NOMO-1 treated with dmso at 0.1 percent for 144 hours (cell line): Measurements from ENCODE around the gene SHF.
"Not testable (repeated sequence)": the region's sequence is repeated elsewhere in the genome, so short reads cannot be mapped to it uniquely, and the experiment has no call there.

Experiments used
- DNase-seq: peaks from one replicate; lab custom pipeline; 2025; ENCODE audit not compliant: unreplicated experiment; lab: John Stamatoyannopoulos, UW

The SHF gene, protein sequence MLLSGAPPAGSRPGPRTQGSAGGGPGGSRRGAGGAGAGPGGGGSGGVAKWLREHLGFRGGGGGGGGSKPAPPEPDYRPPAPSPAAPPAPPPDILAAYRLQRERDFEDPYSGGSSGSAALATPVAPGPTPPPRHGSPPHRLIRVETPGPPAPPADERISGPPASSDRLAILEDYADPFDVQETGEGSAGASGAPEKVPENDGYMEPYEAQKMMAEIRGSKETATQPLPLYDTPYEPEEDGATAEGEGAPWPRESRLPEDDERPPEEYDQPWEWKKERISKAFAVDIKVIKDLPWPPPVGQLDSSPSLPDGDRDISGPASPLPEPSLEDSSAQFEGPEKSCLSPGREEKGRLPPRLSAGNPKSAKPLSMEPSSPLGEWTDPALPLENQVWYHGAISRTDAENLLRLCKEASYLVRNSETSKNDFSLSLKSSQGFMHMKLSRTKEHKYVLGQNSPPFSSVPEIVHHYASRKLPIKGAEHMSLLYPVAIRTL

DNA sequence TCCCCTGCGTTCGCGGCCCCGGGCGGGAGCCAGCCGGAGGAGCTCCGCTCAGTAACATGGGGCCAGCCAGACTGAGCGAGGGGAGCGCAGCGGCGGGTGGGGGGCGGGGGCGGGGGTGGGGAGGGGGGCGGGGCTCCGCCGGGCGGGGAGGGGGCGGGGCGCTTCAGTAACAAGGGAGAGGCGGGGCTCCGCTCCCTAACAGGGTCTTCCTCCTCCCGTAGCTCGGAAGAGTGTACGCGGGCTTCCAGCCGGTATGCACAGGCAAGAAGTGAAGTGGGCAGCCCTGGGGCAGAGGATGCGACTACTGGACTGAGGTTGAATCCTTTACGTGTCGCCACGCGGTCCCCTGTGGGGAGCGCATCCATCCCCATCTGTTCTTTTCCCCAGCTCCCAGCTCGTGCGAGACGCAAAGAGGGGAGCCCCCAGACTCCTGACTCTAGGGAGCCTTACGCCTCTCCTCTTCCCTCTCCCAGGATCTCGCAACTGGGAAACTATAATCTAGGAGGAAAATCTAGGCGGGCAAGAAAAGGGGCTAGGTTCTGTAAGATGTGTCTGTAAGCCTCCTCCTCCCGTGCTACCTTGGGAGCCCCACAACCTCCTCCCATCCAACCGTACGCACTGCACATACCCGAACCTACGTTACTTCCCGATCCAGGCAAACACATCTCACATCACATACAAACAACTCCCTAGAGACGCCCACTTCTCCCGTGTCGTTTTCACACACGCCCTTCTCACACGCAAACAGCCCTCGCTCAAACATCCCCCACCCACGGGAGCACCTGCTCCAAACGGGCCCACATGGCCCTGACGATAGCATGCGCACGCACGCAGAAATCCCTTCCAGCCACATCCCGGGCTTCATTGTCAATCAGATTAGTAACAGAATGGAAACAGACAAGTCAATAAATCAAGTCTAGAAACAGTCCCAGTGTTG, at the start of gene SHF:
TSS of gene SHF (minus strand) at position 73 of the 937 bp plus-strand sequence. CDS start at position 58, 15 bp downstream.
- DNase-seq: peak; percentile 22

DNA sequence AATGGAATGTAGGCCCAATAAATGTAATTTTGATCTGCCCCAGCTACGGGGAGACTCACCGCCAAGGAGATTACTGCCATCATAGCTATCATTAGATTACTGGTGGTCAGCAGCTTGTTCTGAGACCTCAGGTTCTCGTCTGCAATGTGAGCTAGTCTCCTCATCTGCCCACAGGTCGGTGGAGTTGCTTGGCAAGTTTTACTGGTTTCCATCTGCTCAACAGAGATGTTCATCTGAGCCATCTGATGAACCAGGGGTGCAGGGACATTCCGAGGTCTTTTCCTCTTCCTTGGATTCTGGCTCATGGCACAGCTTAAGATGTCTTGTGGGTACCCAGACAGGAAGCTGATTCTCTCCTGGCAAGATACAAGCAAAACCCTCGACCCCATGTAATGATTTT, 49.0 kb upstream of the SHF start:
- DNase-seq: not testable (repeated sequence)

DNA sequence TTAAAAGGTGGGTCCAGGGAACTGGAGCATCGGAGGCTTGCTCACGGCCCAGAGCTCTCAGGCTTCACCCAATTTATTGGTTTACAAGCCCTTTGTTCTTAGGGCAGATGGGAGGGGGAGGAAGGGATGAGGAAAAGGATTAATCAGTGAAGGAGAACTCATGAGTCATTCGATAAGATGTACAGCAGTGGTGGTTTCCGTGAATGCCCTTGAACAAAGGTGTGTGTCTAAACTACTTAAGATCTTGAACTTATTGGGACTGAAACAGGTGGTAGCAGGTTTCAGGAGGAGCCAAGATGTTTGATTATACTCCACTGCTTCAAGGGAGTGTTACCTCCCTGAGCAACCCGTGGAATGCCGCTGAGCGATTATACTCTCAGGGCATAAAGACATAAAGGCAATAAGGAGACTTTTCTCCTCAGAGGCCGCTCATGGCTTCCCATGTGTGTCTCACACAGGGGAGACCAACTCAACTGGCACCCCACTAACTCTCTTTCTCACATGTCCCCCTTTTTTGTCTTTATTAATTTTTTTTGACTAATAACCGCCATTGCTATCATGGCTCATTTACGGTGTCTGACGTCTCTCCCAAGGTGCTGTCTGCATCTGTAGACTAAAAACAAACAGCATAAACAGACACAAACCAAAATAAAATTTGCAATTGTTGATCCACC, 46.9 kb upstream of the SHF start:
- no peak for DNase-seq

DNA sequence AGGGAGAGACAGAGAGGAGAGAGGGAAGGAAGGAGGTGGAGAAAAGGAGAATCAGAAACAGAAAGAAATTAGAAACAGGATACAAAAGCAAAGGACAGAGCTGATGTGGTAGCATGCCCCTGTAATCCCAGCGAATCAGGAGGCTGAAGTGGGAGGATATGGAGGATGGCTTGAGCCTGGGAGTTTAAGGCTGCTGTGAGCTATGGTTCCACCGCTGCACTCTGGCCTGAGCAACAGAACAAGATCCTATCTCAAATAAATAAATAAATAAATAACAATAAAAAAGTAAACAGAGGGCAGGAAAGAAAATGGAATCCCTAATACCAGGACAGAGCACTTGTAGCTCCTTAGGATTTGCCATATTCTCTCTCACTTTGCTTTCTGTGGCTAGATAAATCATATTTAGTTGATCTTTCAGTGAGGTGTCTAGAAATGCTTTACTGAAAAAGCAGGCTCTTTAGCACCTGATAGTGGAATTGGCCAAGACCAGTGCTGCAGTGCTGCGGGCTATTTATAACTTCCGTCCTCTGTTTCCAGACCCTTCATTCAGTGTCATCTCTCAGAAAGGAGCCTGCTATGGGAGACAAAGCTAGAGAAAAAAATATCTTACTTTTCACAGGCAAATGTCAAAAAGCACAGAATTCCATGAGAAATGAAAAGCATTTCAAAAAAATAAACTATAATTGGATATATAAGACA, 44.2 kb upstream of the SHF start:
- no peak for DNase-seq

DNA sequence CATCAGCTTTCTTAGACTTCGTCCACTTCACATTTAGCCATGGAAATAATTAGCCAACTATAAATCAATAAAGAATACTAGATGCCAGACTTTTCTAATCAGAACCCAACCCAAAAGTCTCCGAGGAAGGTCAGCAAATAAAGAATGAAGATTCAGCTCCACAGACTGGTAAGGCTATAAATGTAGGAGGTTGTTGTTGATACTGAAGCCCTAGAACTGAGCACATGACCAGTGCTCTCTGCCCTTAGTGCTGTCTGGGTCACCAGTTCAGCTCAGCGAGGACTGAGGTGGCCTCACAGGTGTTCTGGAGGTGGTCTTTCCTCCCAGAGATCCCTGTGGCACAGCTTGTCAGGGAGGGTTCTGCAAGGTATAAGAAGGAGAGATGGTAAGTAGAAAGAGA, 43.4 kb upstream of the SHF start:
- no peak for DNase-seq

DNA sequence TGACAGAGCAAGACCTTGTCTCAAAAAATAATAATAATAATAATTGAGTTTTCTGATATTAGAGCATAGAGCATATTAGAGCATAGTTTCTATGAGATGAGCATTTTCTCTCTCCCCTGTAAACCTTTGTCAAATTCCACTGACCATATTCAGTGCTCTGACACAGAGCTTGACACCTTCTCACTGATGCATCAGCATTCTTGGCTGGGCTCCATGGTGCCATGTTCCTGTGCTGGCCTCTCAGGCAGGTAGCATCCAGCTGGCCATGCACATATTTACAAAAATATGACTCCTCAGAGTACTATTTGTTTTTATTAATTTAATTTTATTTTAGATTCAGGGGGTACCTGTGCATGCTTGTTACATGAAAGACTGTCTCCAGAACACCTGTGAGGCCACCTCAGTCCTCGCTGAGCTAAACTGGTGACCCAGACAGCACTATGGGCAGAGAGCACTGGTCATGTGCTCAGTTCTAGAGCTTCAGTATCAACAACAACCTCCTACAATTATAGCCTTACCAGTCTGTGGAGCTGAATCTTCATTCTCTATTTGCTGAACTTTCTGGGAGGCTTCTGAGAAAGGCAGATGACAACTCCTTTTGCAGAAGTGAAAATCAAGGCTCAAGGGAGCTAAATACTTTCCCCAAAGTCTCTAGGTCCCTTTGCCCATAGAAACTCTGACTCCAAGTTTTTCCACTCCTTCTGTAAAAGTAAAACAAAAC, 42.6 kb upstream of the SHF start:
- no peak for DNase-seq

DNA sequence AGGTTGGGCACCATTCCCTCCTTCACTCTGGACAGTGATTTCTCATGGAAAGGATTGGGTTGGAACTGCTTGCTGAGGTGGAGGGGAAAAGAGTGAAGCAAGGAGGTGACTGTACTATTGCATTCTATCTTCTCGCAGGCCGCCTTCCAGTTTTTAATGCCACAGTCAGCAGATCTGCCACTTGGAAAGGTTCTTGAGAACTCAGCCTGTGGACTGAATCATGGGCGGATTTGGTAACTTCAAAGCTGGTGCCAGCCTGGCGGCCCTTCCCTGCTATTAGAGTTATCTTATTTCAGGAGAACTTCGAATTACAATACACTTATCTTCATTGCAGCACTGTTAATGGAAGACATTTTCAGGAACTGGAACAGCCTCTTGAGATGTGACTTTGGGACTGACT, 41.2 kb upstream of the SHF start:
- DNase-seq: no peak

DNA sequence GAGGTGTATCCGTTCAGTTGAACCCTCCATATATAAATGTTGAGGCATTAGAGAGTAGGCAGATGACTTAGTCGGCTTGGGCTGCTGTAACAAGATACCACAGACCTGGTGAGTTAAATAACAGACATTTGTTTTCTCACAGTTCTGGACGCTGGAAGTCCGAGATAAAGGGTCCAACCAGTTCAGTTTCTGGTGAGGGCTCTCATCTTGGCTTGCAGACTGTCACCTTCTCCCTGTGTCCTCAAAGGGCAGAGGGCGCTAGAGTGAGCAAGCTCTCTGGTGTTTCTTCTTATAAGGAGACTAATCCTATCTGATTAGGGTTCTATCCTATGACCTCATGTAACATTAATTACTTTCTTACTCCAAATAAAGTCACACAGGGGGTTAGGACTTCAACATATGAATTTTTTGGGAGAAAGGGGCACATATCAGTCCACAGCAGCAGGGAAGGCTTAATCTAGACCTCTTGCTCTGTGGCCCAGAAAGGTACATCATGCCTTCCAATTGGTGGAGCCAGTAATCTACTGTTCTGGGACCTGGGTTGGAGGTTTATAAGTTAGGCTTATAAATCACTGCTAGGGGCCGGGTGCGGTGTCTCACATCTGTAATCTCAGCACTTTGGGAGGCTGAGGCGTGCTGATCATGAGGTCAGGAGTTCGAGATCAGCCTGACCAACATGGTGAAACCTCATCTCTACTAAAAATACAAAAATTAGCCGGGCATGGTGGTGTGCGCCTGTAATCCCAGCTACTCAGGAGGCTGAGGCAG, 37.9 kb upstream of the SHF start:
- no peak for DNase-seq

DNA sequence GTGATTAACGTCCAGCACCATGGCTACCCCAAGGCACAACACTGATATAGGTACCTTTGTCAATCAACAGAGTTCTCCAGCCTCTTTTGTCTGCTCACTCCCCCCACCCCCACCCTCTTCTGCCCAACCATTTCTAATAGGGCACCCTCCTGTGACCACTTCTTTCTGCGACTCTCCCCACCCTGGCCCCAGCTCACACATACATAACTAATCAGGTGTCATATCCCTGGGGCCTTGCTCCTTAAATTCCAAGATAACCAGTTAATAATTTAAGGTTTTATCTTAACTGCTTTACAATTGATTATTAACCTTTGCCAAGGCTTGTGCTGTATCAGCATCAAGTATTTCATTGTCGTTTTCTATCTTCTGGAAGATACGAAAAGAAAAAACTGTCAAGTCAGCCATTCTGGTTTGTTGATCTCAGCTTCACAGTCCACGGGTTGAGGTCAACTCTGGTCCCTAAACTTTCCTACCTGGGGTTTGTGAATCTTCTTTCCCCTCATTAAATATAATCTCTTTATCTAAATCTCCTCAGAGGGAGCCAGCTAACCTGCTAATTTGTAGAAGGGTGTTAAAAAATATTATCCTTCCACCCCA, 37.0 kb upstream of the SHF start:
- no peak for DNase-seq

DNA sequence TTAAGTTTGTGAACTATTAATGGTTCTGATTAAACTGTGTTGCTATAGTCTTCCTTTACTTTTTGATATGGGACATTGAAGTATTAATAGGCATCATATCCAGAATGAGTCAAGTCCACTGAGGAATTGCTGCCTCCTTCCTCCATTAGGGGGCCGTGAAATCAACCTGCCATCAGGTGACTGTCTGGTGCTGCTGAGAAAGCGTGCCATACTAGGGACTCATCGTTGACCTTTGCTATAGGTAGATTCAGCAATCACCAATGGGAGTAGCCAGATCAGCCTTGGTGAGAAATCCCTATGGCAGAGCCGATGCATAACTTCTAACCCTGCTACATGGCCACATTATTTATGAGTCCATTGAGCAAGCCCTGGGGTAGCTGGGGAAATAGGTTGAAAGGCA, 34.2 kb upstream of the SHF start:
- no peak for DNase-seq

DNA sequence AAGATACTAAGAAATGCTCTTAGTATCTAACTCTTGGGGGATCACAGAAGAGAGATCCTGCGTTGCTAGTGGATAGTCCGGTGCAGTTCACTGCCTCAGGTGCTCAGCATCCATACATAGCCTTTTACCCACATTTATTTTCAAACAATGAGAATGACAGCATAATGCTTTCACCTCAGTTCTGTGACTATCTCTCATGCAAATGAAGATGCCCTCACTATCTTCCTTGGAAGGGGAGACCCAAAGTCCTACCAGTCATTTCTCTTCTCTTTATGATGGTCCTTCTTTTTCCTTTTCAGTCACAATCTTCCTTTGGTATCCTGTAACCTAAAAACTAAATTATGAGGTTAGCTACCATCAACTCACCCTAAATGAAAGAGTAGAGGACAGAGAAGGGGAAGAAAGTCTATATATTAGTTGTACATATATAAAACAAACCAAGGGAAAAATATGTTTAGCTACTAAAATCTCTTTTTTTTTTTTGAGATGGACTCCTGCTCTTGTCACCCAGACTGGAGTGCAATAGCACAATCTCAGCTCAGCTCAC, 33.4 kb upstream of the SHF start:
- DNase-seq: no peak

DNA sequence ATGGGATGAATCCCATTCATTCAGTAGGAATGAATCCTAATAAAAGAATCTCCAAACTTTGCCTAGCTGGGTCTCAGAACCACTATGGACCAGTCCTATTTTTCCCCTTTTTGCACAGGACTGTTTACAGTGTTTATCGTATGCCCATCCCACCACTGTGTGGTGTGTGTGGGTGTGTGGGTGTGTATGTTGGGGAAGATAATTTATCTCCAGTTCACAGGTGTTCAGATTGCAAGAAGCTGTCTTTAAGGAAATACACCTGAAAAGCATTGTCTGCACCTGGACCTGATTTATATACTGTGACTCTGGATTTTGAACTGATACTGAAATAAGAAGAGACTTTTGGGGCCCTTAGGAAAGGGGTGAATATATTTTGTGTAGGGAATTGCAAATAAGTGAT, 24.7 kb upstream of the SHF start:
- DNase-seq: no peak

DNA sequence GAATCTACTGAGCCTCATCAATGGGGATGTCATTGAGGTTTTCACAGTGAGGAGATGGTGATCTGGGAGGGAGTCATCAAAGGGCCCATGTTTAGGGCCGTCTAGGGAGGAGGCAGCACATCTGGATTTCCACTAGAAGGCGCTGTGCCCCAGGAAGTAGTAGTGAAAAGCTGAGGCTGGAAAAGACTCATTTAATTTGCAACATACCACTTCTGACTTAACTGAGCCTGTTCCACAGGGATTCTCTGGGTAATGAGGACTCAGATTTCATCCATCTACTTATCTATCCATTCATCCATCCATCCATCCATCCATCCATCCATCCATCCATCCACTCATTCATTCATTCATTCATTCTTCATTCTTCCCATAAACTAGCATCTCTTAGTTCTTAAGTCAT, 17.4 kb upstream of the SHF start:
- DNase-seq: peak; percentile 18

DNA sequence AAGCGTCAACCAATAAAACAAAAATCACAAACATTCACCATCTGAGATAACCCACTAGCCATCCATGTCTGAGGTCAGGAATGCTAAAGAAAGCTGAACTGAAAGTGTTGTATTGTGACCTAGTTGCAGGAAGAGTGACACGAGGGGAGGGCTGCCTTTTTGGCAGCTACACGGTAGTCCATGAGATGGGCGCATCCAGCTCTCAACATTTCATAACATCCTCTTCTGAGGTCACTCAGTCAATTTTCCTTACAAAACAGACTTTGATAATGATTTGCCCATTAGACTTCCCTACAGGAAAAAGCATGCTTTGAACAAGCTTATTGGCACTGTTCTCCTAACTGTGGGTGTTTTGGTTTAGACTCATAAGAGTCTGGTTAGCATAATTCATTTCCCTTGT, 15.4 kb upstream of the SHF start:
- peak; percentile 2 for DNase-seq

DNA sequence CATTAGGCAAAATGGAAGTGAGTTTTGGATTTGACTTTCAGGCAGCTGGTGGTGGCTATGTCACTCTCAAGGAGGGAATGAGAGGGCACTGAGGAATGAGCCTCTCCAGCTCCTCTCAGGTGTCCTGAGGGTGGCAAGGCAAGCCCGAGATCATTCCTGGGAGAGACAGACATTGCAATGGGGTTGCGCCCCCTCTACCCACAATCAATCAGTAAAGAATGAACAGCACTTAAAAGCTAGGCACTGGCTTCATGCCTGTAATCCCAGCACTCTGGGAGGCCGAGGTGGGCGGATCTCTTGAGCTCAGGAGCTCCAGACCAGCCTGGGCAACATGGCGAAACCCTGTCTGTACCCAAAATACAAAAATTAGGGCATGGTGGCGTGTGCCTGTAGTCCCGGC, 14.1 kb upstream of the SHF start:
- no peak for DNase-seq

DNA sequence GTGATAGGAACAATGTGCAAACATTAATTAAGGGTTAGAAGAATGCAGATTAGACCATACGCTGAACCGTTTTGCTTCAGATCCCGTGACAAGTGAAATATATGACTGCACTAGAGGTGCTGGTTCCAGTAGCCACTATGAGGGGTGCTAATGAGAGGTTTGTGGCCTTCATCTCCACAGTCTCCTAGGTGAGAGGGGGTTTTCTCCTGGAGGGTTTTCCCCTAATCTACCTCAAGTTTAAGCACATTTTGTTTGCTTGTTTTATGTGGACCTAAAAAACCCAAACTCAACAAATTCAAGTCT, 13.7 kb upstream of the SHF start:
- DNase-seq: no peak

DNA sequence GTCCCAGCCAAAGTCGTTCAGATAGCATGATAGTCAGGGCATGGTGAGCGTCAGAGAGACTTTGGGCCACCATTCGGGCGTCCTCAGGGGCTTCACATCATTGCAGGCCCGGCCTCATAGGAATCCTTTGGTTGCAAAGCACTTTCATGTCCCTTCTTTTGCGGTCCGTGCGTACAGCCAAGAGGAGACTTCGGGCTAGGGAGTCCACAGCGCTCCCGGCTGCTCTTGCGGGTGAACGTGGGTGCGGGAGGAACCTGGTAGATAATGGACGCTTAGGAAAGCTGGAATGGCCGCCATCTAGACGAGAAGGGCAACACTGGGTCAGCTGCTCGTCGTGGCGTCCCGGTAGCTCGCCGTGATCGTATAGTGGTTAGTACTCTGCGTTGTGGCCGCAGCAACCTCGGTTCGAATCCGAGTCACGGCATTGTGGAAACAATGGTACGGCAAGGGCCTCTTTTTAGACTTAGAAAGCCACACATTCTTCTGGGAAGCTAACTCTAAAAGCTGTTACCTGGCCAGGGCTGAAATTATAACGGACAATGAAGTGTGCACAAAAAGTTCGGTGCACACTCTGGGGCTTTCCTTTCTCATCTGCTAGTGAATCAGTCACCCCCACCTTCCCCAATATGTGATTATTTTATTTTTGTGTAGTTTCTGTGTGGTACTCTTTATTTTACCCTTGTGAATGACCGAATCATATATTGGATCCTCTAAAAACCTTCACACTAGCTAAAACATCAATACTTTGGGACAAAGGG, 13.2 kb upstream of the SHF start:
- DNase-seq: peak; percentile 53
